A549 (cell line): ENCODE data around the gene IPPK.

Source experiments
- JUNB ChIP-seq: fragments of >200 bp; sonication (Bioruptor Twin); formaldehyde crosslinking; IDR thresholded peaks from 2 replicates; pipeline ENCODE4 v1.6.1; 2016
- NR3C1 ChIP-seq: fragments of >200 bp; sonication (Bioruptor Twin); formaldehyde crosslinking; IDR thresholded peaks from 3 replicates; pipeline ENCODE4 v1.6.1; 2017
- POLR2A ChIP-seq: IDR thresholded peaks from 2 replicates; pipeline ENCODE4 v1.6.1; 2012; ENCODE audit warnings: mild to moderate bottlenecking, low read length
- RNF2 ChIP-seq: fragments of 200-600 bp; sonication (generic); IDR thresholded peaks from 2 replicates; pipeline ENCODE4 v1.6.1; 2016; ENCODE audit warnings: low read depth, mild to moderate bottlenecking, antibody characterized with exemption, moderate library complexity, borderline replicate concordance
- SREBF2 ChIP-seq: fragments of 450-650 bp; IDR thresholded peaks from 2 replicates; pipeline ENCODE4 v1.6.1; 2014; ENCODE audit warnings: mild to moderate bottlenecking, moderate library complexity
- TF ChIP-seq, protein P1 (sequence below): fragments of >200 bp; sonication (Bioruptor Twin); formaldehyde crosslinking; IDR thresholded peaks from 3 replicates; pipeline ENCODE4 v1.5.1; 2016

DNA sequence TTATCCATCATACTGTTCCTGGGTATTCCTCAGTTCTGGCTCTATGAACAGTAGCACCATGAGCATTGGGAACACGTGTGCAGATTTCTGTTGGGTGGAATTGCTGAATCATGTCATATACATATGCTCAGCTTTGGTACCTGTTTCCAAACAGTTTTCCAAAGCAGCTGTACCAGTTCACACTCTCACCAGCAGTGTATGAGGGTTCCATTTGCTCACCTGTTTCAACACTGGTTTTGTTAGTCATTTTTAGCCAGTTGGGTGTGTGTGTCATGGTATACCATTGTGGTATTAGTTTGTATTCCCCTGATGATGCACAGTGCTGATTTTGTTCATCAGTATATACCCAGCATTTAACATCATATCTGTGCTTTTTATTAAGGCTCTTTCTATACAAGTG is 77.4 kb downstream of the IPPK start:
- TF ChIP-seq JUNB (no peak), POLR2A (no peak), RNF2 (no peak), SREBF2 (no peak), NR3C1 (no peak)
- TF ChIP-seq, protein P1, sequence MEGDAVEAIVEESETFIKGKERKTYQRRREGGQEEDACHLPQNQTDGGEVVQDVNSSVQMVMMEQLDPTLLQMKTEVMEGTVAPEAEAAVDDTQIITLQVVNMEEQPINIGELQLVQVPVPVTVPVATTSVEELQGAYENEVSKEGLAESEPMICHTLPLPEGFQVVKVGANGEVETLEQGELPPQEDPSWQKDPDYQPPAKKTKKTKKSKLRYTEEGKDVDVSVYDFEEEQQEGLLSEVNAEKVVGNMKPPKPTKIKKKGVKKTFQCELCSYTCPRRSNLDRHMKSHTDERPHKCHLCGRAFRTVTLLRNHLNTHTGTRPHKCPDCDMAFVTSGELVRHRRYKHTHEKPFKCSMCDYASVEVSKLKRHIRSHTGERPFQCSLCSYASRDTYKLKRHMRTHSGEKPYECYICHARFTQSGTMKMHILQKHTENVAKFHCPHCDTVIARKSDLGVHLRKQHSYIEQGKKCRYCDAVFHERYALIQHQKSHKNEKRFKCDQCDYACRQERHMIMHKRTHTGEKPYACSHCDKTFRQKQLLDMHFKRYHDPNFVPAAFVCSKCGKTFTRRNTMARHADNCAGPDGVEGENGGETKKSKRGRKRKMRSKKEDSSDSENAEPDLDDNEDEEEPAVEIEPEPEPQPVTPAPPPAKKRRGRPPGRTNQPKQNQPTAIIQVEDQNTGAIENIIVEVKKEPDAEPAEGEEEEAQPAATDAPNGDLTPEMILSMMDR: no peak
